Heart right ventricle (tissue), 16 donors: Measurements from ENCODE around the gene RBM33. TPM values are rescaled to one million over a fixed set of nuclear protein-coding genes. Genes with fewer than 3 reads are reported as not detected.

Experiments used
- ATAC-seq, 8 donors: fragments of 200-7000 bp; cut with Tn5 transposase; one replicate each; pipeline ENCODE4 v1.9.1; 2020; ENCODE audit warnings: mild to moderate bottlenecking in 8 of 8, moderate library complexity in 8 of 8, moderate number of reproducible peaks in 1 of 8
- DNase-seq, 2 donors: peaks; one replicate each; pipeline ENCODE4 v3.0.0-alpha.2; 2020
- H3K27ac ChIP-seq, 10 donors: fragments of 200-600 bp; sonication (generic) in 2 of 10; one replicate each; pipeline versions ENCODE4 v1.5.0 to v1.8.0; 2020 to 2022; ENCODE audit warnings: mild to moderate bottlenecking in 3 of 10
- H3K27me3 ChIP-seq, 7 donors: fragments of 200-600 bp; one replicate each; pipeline ENCODE4 v1.8.0; 2021 to 2022; ENCODE audit warnings: mild to moderate bottlenecking in 2 of 7
- H3K36me3 ChIP-seq, 9 donors: fragments of 200-600 bp; sonication (generic) in 1 of 9; one replicate each; pipeline versions ENCODE4 v1.5.0 to v1.8.0; 2020 to 2022; ENCODE audit warnings: mild to moderate bottlenecking in 2 of 9
- H3K4me1 ChIP-seq, 9 donors: fragments of 200-600 bp; sonication (generic) in 1 of 9; one replicate each; pipeline versions ENCODE4 v1.5.0 to v1.8.0; 2020 to 2022; ENCODE audit warnings: mild to moderate bottlenecking in 4 of 9
- H3K4me3 ChIP-seq, 10 donors: fragments of 200-600 bp; sonication (generic) in 2 of 10; one replicate each; pipeline versions ENCODE4 v1.5.0 to v1.8.0; 2020 to 2022; ENCODE audit warnings: mild to moderate bottlenecking in 7 of 10, moderate library complexity in 2 of 10
- H3K9me3 ChIP-seq, 11 donors: fragments of 200-600 bp in 10 of 11; sonication (generic) in 2 of 11; one replicate each; pipeline versions ENCODE4 v1.5.0 to v1.8.0; 2013 to 2022; ENCODE audit warnings: mild to moderate bottlenecking in 2 of 11, control low read depth in 1 of 11, moderate library complexity in 1 of 11
- CTCF ChIP-seq, 9 donors: fragments of 200-600 bp; sonication (generic) in 2 of 9; IDR thresholded peaks; one replicate each; pipeline versions ENCODE4 v1.5.0 to v1.8.0; 2021 to 2022; ENCODE audit warnings: antibody characterized with exemption in 9 of 9, mild to moderate bottlenecking in 5 of 9, moderate library complexity in 1 of 9
- WGBS, 2 donors: extraction: QIAGEN DNeasy Blood & Tissue Kit; methylation state at CpG; one replicate each; pipeline ENCODE4 v1.1.7; 2013; ENCODE audit warnings: inconsistent platforms in 1 of 2; 5-methylcytosine and 5-hydroxymethylcytosine counted together
- intact Hi-C, 10 donors: fragments of 100-400 bp; cut with DNase I; formaldehyde crosslinking; loops; one replicate each; pipeline versions ENCODE4 v1.11.1 to v1.14.2; 2022
- polyA plus RNA-seq, 2 donors: library from polyadenylated mRNA; stranded (reverse); fragments of 200-250 nt; gene quantifications; one replicate each; pipeline ENCODE4 v1.2.3, GENCODE V29; 2013
- total RNA-seq, 10 donors: library from RNA; stranded (reverse); fragmentation: NEBNext Ultra II Directional in 3 of 10; extraction: Animal tissue kit (Norgen Biotek cat#: 25700) in 3 of 10; gene quantifications; one replicate each; pipeline versions ENCODE4 v1.2.1 to v1.2.4, GENCODE V29; 2021 to 2023
- donor health status: Arrhythmogenic right ventricular cardiomyopathy.
- donor health status: ischemic (EF 13 %, LVEDD 7.1; RV severe dilation, severe dysfunction).
- donor health status: healthy with polysubstance abuse.
- donor health status: DM: no; HTN: yes; CAD: no.
- donor health status: DM: no; HTN: no; CAD: no.
- donor health status: ischemic (EF 25% LVEDD 6.9; RV normal size, moderate dysfunction).
- donor health status: ischemic (EF 25% LVEDD 5.7; RV mildly dilated, moderate dysfunction).
- donor health status: healthy.
- donor health status: DM: yes; HTN: yes; CAD: no.
- donor health status: Ischemic cardiomyopathy.
- donor health status: ischemic (EF 35%, LVEDD 5.7; RV mildly dilated, moderate dysfunction).
- donor health status: nonischemic (EF 11% LVEDD 7.7; RV severe dilation, severe dysfunction).
- donor health status: DM: yes; HTN: yes; CAD: no.
- donor health status: PGD.
- donor health status: ischemic (EF 29% LVEDD 5.4; RV normal size, mild dysfunction).
- donor health status: nonischemic (EF 23%, LVEDD 6.1; RV moderate dilation, normal function).

Gene RBM33
- total and polyA plus RNA-seq, 12 donors: 9.5 to 44.6 (median 35.7) TPM

DNA sequence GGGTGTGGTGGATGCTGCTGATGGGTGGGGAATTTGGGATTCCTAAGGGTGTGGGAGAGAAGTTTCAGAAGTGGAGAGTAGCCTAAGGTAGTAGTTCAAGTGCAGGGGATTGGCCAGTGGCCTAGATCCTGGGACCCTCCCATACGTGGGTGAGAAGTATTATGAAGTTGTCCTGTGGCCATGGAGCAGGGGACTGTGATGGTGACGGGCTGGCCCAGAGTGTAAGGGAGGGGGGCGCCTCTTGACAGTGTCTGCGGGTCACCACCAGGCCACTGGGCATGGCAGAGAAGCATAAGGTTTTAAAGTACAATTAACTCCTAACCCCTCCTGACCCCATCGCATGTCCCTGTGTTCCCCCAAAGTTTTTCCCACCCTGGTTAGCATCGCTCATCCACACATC lies 70.2 kb downstream of the RBM33 start:
- H3K27ac ChIP-seq: no peak overlapping the region
- intact Hi-C loops: no loop called here
- H3K36me3 ChIP-seq: peaks cover 0 to 96% (median 21%) of the 10 kb centered on the region in 9 donors
- 81 to 92% methylated on average over 6 of the region's 6 CpGs for WGBS, 2 donors
- no peak overlapping the region for H3K4me3 ChIP-seq
- H3K27me3 ChIP-seq: no peaks in the 10 kb centered on the region
- no peaks in the 10 kb centered on the region for H3K9me3 ChIP-seq
- ATAC-seq (peak in 2 of 8 donors; percentile 37 to 58), DNase-seq (no peak)
- no peak for TF ChIP-seq CTCF (IDR thresholded peaks at IDR 0.05)
- peaks cover 0 to 15% (median 0%) of the 10 kb centered on the region in 9 donors for H3K4me1 ChIP-seq

- Histone ChIP-seq H3K4me1 (peaks cover 0 to 15% (median 0%) of the 10 kb centered on the region in 9 donors), H3K27me3 (no peaks in the 10 kb centered on the region), H3K9me3 (no peaks in the 10 kb centered on the region), H3K27ac (no peak overlapping the region), H3K36me3 (peaks cover 0 to 96% (median 21%) of the 10 kb centered on the region in 9 donors), H3K4me3 (no peak overlapping the region)
- 82 to 86% methylated on average over 11 of the region's 11 CpGs for WGBS, 2 donors
- no peak for TF ChIP-seq CTCF (IDR thresholded peaks at IDR 0.05)
- ATAC-seq (peak in 1 of 8 donors; percentile 17), DNase-seq (no peak)
- intact Hi-C loops: no loop called here
Observed at GRCh38 chr7:155715111-155715805, 70.8 kb downstream of the RBM33 start.

DNA sequence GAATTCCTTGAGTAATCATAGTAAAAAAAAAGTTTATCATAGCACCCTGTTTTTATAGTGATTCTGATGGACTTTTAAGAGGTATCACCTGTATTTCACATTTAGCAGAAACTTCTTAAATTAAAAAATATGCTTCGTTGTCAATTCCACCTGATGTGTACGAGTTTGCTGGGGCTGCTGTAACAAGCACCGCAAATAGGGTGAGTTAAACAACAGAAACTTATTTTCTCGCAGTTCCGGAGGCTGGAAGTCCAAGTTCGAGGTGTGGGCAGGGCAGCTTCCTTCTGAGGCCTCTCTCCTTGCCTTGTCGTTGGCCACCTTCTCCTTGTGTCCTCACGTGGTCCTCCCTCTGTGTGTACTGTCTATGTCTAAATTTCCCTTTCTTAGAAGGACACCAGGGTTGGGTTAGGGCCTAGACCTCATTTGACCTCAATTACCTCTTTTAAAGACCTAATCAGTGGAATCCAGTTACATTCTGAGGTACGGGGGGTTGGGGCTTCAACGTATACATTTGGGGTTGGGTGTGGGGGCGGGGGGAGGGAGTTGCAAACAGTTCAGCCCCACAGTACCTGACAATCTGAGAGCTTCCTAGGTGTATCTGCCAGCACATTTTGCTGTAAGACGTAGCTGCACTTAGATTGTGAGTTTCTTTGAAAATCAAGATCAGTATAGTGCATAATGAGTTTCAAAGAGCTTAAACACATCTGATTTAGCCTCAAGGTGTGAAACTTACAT lies 72.7 kb downstream of the RBM33 start:
- Histone ChIP-seq H3K4me3 (no peak overlapping the region), H3K36me3 (peaks cover 0 to 85% (median 6%) of the 10 kb centered on the region in 9 donors), H3K27ac (no peak overlapping the region), H3K9me3 (no peaks in the 10 kb centered on the region), H3K27me3 (no peaks in the 10 kb centered on the region), H3K4me1 (peaks cover 0 to 15% (median 0%) of the 10 kb centered on the region in 9 donors)
- no peak for TF ChIP-seq CTCF (IDR thresholded peaks at IDR 0.05)
- 92 to 94% methylated on average over 12 of the region's 12 CpGs for WGBS, 2 donors
- DNase-seq (no peak), ATAC-seq (no peak)
- intact Hi-C loops: no loop called here

DNA sequence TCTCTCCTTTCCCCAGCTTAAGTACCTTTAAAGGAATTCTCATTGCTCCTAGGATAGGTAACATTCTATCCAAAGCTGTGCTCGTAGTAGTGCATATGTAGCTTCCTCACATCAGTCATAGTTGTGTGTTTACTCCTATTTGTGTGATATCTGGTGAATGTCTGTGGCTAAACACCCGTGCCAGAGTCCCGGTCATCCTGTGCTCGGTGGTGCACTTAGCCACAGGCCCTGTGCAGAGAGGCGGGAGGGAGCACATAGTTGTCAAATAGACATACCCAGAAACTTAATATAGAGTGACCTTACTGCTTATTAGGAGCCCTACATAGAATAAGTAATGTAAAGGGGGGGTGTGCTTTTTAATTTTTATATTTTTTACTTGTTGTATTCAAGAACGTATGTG lies 76.6 kb downstream of the RBM33 start:
- Histone ChIP-seq H3K4me1 (peaks cover 0 to 21% (median 4%) of the 10 kb centered on the region in 9 donors), H3K27me3 (no peaks in the 10 kb centered on the region), H3K36me3 (peaks cover 0 to 68% (median 4%) of the 10 kb centered on the region in 9 donors), H3K4me3 (no peak overlapping the region), H3K27ac (no peak overlapping the region), H3K9me3 (no peaks in the 10 kb centered on the region)
- 57 to 71% methylated on average over 6 of the region's 6 CpGs for WGBS, 2 donors
- DNase-seq (no peak), ATAC-seq (peak in 6 of 8 donors; percentile 38 to 87 (median 58))
- intact Hi-C loops: no loop called here
- no peak for TF ChIP-seq CTCF (IDR thresholded peaks at IDR 0.05)
